ENCODE results near the gene FAT3.

FAT3 gene

DNA sequence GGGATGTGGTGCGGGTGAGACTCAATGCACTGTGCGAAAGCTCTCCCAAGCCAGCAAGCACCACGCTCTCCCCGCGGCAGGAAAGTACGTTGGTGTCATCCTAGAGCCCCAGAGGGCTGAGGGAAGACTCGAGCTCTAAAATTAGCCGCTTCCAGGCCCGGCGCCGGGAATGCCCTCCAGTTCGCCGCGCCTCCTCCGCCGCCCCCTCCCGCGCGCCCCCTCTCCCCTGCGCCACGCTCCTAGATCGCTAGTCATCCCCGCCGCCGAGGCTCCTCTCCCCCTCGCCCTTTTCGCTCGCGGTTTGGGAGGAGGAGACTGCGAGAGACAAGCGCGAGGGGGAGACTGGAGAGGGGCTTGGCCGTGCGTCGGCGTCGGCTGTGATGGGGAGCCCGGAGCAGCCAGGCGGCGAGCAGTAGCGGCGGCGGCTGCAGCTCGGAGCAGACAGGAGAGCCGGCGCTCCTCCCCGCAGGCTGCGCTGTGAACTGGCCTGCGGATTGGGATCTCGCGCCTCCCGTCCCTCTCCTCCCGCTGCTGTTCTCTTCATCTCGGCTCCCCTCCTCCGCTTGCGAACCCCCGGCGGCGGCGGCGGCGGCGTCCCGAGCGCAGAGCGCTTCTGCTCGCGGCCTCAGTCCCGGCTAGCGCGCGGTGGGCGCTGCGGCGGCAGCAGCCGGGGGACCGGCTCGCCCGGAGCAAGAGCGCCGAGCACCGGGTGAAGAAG lies at the start of gene FAT3:
Gene FAT3 (plus strand): TSS at position 412 of the 718 bp plus-strand sequence. CDS start 127,295 bp downstream, outside the sequence.
- no peak for DNase-seq (ENCODE audit: low read depth)

DNA sequence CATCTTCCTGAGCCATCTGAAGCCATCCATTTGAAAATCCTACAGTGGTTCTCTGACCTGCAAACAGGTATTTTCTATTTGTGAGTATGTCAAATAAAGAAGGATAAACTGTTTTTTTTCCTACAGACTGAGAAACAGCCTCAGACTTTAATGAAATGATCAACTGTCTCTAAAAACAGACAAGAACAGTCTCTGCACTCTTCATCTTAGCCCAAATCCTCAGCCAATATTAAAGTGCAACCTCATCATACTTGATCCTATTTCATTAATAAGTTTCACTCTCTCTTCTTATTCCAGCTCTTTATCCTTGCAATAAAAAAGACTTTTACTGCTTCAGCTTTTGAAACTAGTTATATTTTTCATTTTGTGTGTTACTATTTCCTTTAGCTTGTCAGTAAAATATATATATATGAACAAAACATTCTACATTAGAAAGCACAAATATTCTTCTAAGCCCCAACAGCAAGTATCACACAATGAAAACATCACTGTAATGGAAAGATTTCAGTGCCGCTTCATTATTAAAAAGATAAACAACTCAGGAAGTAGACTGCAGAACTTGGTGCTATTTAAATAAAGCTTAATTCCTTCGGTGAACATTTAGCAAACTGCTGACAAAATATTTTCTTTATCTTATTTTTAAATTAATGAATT lies 45.5 kb upstream of the FAT3 start:
- DNase-seq (ENCODE audit: low read depth) = no peak

DNA sequence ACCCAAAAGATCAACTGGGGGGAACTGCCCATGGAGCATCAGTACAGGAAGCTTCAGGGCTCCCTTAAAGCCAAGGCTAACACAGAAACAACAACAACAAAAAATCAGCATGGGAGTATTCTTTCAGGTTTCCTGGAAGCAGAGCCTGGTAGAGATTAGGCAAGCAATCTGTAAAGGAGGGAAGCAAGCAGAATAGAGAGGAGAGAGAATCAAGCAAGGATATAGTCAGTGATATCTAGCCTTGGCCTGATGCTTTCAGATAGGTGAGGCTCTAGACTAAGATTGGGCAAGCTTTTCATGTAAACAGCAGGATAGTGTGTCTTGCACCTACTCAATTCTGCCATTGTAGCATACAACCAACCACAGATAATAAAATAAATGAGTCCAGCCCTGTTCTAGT lies 44.4 kb upstream of the FAT3 start:
- DNase-seq (ENCODE audit: low read depth) = no peak

DNA sequence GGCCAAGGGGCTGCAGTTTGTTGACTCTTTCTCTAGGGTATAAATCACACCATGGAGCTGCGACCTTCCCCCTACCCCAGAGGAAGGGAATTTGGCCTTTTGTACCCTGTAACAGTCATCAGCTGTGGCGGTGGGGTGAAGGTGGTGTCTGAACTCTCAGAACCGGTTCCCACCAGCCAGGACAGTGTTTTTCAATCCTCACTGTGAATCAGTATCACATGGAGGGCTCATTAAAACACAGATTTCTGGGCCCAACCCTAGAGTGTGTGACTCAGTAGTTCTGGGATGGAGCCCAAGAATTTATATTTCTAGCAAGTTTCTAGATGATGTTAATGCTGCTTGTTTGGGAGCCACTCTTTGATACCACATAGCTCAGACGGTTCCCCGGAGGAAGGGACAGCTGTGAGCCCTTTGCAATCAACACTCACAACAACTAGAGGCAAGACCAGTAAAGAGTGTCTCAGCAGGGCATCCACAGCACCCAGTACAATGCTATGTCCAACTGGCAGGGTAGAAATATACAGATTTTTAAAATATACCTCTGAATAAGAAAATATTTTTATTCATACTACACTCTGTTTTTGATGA lies 43.9 kb upstream of the FAT3 start:
- DNase-seq (ENCODE audit: low read depth) = no peak

DNA sequence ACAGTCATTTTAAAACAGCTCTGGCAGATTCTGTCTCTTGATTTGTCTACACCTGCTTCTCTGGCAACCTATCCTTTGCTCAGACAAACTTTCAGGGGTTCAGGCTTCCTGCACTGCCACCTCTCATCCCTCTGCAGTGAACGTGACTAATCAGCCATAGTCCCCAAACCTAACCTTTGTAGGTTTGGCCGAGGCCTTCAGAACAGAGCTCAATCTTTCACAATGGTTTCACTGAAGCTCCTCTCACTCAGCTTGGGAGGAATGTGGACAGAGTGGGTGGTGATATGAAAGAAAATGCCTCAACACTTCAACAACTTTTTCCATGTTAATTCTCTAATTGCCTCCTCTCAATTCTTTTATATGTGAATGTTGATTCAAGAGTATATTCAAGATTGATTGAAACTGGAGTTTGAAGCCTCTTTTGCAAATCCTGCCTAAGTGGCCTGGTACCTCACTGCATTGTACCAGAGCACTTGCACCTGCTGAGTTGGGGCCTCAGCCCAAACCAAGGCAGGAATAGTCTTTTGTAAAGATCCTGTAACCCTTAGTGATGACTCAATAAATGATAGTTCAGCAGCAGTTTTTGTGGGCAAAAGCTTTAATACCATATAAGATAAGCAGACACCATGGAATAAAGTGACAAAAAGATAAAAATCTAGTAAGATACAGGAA lies 33.9 kb upstream of the FAT3 start:
- no peak for DNase-seq (ENCODE audit: low read depth)

DNA sequence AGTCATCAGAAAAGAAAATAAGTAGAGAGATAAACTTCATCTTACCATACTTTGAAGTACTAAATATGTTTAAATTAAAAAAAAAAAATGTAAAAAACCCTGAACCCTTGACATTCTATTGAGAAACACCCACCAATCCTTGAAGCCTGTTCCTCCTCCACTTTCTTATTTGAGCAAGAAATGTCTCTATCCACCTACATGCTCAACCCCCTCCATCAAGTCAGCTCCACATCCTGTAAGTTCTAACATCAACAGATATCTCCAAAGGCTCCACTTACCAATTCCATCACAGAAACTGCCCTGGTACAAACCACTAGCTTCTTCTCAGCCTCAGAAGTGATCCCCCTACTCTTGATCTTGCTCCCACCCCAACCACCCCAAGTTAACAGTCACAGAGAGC lies 32.5 kb upstream of the FAT3 start:
- DNase-seq (ENCODE audit: low read depth) = no peak

DNA sequence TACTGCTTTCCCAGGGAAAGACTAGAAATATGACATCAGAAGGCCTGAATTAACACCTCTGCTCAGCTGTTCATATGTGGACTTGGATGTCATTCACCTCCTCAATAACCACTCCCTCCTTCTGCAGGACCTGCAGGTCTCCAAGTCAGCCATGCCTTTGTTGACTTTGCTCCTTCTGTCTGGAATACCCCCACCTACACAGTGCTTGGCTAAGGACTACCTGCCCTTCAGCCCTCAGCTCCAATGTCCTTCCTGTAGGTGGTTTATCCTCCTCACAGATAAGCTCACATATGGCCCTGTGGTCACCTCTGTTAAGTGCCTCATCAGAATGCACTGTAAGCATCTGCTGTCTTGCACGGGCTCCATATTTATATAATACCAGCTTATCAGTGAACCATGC lies 26.4 kb upstream of the FAT3 start:
- DNase-seq (ENCODE audit: low read depth) = no peak

DNA sequence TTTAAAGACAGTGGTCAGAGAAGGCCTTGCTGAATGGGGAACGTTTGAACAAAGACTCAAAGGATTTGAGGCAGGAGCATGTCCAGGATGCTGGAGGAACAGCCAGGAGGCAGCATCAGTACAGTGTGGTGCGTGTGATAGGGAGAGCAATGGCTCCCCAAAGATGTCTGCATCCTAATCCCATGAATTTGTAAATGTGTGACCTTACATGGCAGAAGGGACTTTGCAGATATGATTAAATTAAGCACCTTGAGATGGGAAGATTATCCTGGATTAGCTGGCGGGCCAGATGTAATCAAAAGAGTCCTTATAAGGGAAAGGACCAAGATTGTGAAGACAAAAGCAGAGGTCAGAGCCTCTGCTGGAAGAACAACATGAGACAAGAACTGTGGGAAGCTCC lies 24.6 kb upstream of the FAT3 start:
- no peak for DNase-seq (ENCODE audit: low read depth)

DNA sequence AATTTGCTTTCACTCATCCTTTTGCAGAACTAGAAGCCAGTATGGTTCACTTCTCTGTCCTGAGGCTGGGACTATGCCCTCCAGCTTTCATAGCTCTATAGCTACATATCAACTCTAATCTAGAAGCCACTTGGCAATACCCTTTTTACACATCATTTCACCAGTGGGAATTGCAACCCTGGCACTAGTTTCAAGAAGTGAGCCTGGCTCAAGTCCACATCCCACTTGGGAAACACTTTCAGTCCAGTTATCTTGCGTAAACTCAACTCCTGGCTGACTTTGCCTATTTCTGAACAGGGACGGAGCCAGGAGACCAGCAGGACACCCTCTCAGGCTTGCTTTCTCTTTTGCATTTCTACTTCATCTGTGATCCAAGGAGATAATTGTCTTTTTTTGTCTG lies 19.9 kb upstream of the FAT3 start:
- DNase-seq (ENCODE audit: low read depth) = no peak

DNA sequence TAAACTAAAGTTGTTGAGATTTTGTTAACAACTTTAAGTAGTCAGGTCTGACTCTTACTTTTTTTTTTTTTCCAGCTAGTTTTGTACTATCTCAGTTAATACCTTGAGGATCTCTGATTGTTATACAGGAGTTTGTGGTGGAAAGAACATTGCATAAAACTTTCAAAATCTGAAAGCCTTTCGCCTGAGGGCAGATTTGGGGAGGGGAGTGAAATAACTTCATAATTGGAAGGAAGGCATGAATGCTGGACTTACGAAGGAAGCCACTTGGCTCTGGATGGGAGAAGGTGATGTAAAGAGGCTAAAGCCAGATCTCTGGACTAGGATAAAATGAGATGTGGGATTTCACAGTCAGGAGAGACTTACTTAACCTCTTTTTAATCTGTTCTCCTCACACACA lies 18.2 kb upstream of the FAT3 start:
- DNase-seq (ENCODE audit: low read depth) = no peak

DNA sequence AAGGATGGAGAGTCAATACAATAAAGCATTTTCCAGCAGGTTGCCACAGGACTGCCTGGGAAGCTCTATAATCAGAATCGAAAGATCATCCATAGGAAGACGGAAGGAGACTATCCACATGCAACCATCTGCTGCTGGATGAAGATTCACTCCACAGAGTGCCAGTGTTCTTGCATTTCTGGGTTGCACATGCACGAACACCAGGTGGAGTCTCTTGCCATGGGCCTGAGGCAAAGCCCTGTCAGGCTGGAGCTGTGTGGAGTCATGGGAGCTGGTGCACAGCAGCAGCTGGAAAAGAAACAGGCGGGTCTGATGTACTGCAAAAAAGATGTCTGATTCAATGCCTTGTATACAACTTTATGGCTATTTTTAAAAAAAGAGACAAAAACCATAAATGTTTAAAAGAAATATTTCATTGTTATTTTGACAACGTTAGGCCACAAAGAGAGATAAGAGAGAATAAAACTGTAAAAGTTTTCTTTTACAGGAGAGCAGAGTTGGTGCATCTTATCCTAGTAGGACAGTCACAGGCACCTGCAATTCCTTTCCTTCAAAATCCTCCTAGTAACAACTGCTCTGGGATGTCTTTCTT lies 12.9 kb upstream of the FAT3 start:
- no peak for DNase-seq (ENCODE audit: low read depth)

DNA sequence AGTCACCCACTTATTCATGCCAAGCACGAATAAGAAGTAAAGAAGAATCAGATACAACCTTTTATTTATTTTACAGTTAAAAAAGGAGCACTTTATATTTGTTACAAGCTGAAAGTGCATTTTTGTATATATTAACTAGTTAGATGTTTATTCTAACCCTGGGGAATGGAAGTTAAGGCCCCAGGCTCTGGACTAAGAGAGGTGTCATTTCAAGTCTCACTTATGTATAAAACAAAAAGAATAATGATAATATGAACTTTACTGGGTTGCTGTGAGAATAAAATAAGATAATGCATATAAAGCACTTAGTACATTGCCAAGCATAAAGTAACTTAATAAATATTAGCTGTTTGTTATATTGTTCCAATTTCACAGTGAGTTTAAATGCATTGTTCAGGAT lies 12.1 kb upstream of the FAT3 start:
- DNase-seq (ENCODE audit: low read depth) = no peak

DNA sequence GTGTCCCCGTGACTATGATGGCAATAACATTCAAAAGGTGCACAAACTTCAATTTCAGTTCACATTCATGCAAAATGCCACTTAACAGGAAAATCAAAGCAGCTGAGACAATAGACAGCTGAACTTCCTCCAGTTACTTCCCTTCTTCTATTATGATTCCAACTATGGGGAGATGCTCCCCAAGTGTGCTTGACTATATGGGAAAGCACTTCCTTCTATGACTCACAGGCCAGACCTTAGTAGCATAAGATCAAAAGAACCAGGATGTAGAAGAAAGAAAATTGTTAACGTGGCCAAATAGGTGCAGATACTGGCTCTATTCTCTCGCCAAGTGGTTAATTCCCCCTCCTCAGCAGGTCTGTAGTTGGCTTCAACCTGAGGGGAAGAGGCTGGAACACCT lies 7.8 kb upstream of the FAT3 start:
- no peak for DNase-seq (ENCODE audit: low read depth)

DNA sequence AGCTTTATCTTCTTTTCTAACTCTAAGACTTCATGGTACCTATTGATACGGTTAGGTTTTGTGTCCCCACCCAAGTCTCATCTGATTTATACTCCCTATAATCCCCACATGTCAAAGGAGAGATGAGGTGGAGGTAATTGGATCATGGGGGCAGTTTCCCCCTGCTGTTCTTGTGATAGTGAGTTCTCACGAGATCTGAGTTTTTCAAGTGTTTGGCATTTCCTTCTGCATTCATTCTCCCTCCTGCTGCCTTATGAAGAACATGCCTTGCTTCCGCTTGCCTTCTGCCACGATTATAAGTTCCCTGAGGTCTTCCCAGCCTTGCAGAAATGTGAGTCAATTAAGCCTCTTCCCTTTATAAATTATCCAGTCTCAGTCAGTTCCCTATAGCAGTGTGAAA lies 5.1 kb upstream of the FAT3 start:
- no peak for DNase-seq (ENCODE audit: low read depth)

DNA sequence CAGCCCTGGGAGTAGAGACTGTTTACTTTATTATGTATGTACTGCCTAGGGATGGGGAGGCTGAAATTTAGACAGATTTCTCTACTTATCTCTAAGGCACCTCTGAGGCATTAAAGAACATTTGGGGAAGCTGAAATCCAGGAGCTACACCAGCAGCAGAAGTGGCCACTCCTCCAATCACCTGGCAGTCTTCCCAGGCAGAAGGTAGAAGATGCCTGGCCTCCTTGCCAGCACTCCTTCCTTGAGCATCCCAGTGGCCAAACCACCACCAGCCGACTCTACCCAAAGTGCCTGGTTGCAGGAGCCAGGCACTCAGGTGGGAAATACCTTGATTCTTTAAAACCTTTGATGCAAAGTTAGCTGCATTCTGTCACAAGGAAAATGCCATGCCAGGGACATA lies 1.9 kb upstream of the FAT3 start:
- no peak for DNase-seq (ENCODE audit: low read depth)

DNA sequence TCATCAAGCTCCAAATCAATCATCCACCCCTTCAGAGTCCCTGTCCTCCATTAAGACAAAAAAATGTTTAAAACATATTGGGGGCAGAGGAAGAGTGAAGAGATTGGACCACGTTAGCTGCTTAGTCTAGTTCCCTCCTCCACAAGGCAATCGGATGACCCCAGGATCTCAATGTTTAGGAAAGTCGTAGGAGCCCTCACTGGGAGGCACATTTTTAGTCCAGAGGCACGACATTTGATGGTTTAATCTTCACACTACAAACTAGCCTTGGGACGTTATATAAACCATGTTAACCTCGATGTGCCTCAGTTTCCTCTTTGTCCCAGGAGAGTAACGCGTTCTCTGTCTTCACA lies 588 bp upstream of the FAT3 start:
- no peak for DNase-seq (ENCODE audit: low read depth)

DNA sequence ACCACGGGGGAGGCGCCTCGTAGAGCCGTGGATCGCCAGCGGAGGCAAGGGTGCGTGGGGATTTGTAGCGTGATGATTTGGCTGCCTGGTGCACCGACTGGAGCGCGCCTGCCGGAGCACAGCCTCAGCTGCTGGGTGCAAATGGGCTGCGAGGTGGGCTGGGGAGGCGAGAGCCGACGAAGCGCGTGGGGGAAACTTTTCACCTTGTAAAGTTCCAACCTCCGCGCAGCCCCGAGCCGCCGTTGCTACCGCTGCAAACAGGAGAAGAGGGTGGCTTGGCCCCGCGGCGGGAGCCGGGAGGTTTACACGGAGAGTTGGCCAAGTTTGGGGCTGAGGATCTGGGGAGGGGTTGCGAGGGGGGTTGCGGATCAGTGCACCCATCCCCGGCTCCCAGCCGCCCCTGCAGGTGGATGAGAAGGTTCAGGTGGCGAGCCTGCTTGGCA lies 528 bp downstream of the FAT3 start:
- no peak for DNase-seq (ENCODE audit: low read depth)

DNA sequence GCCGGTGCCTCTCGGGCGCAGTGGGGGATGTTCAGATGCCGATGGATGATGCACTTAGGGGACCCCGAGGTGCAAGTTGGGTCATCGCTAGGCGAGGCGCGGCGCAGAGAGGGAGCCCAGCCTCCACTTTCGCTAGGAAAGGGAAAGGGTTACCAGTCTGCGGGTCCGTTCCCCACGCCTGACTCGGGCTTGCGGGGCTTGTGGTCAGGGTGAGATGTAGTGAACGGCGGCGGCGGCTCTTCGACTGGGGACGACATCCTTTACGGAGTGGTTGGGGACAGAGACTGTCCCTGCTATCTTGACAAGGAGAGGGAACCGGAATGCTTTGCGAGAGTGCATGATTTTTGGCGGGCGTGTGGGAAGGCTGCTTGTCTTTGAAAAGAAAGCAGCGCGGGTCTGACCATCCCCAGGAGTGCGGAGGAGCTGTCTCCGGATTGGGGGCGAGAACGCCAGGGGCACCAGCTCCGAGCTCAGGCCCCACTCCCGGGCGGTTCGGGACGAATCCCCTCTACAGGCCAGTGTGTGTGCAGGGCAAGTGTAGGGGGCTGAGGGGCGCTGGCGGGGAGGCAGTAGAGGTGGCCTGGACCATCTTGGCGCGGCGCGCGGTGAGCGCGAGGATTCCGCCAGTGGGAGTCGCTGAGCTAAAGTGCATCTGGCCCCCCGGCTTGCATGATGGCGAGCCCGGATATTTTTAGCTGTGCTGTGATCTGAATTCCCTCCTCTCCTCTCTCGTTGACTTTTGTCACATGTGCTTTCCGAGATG lies 1.1 kb downstream of the FAT3 start:
- DNase-seq (ENCODE audit: low read depth) = no peak

DNA sequence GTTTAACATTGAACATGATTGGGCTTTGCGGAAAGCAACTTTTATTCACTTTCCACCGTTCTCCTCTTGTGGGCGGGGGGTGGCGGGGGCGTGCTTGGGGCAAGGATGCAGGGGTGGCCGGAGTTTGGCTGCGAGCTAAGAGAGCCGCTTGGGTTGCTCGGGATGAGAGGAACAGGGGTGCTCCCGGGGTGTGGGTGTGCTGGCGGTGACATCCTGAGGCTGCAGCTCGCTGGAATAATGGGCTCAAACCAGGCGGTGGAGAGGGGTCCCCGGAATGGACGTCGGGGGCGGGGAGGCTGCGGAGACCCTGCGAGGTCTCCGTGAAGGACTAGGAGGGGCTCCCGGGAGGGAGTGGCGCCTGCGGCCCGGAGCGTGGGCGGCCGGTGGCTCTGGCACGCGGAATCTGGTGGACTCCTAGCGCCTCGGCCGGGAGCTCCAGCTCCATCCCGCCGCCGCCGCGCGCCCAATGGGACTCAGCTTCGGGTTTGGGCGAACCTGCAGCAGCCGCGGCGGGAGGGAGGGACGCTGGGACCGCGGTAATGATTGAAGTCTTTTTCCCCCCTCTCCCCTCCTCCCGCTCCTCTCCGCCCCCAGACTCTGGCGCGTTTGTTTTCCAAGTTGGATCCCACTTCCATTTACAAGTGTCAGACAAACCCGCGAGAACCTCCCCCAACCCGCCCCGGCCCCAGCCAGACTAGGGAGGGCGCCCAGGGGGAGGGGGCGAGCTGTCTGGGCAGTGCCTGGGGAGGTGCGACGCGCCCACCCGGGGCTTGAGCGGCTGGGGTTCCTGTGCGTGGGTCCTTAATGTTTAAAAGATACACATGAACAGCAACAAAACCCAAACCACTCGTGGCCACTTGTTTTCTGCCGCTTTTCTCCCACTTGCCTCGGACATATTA lies 2.0 kb downstream of the FAT3 start:
- no peak for DNase-seq (ENCODE audit: low read depth)

DNA sequence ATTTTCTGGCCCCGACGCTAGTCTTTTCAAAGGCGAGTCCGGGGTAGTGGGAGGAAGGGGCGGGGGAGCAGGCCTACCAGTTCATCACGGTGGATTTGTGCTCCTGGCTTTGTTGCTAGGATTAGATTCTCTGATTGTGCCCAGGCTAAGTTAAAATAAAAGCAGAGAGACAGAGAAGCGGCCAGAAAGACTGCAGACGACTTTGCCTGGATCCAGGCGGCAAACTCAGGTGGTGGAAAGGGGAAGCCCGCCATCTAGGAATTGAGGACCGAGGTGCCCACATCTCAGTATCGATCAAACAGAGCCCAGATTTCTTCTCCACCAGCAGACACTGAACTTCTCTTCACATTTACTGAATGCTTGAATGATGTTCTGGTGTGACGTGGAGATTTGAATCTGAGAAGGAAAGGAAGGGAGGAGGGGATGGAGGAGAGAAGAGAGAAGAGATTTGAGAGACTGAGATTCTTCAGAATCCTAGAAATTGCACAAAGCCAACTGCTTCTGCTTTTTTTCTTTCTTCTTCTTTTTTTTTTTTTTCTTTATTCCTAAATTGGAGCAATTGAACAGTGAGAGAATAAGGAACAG lies 2.7 kb downstream of the FAT3 start:
- no peak for DNase-seq (ENCODE audit: low read depth)
